Measurements from ENCODE around the gene URAD.

URAD gene

GRCh38 chr13:27969082-27969865, 19.2 kb downstream of the URAD start, which contains the start of gene CDX2:
CDX2 (minus strand) TSS chr13:27969315; CDS start chr13:27969006, 309 bp downstream.
- Histone ChIP-seq H3K36me3 (replicated peaks; ENCODE audit: low read depth, low read length) (no peaks in the 10 kb centered on the region), H3K9me3 (ENCODE audit: insufficient read depth, low read length) (no peaks in the 10 kb centered on the region), H3K4me2 (ENCODE audit: low read length) (no peak within 1 kb of the TSS), H3K27ac (ENCODE audit: low read length) (no peak within 1 kb of the TSS), H3K9ac (ENCODE audit: low read length) (no peak within 1 kb of the TSS), H2AFZ (ENCODE audit: low read depth, low read length) (no peak within 1 kb of the TSS), H3K79me2 (ENCODE audit: low read length) (no peaks in the 10 kb centered on the region), H3K4me3 (ENCODE audit: low read length) (no peak within 1 kb of the TSS), H3K4me1 (ENCODE audit: low read length) (no peaks in the 10 kb centered on the region), H3K27me3 (ENCODE audit: low read depth, low read length) (no peaks in the 10 kb centered on the region), H4K20me1 (ENCODE audit: insufficient read depth, low read length) (no peaks in the 10 kb centered on the region)
- no peak for TF ChIP-seq EZH2phosphoT487 (IDR thresholded peaks at IDR 0.05; ENCODE audit: low read depth)
- no peak for TF ChIP-seq CTCF (IDR thresholded peaks at IDR 0.05; ENCODE audit: low read depth, low read length)

- Histone ChIP-seq H3K9ac (ENCODE audit: low read length) (no peak overlapping the region), H4K20me1 (ENCODE audit: insufficient read depth, low read length) (no peaks in the 10 kb centered on the region), H3K27me3 (ENCODE audit: low read depth, low read length) (no peaks in the 10 kb centered on the region)
Observed at GRCh38 chr13:27968316-27969081, 20.0 kb downstream of the URAD start.

GRCh38 chr13:27967736-27968315, 20.7 kb downstream of the URAD start:
- Histone ChIP-seq H3K79me2 (ENCODE audit: low read length) (no peaks in the 10 kb centered on the region), H3K9ac (ENCODE audit: low read length) (no peak overlapping the region), H3K36me3 (replicated peaks; ENCODE audit: low read depth, low read length) (no peaks in the 10 kb centered on the region), H3K4me3 (ENCODE audit: low read length) (no peak overlapping the region), H4K20me1 (ENCODE audit: insufficient read depth, low read length) (no peaks in the 10 kb centered on the region), H2AFZ (ENCODE audit: low read depth, low read length) (no peak overlapping the region), H3K27me3 (ENCODE audit: low read depth, low read length) (no peaks in the 10 kb centered on the region), H3K4me1 (ENCODE audit: low read length) (no peaks in the 10 kb centered on the region), H3K9me3 (ENCODE audit: insufficient read depth, low read length) (no peaks in the 10 kb centered on the region), H3K27ac (ENCODE audit: low read length) (no peak overlapping the region), H3K4me2 (ENCODE audit: low read length) (no peak overlapping the region)
- TF ChIP-seq CTCF (IDR thresholded peaks at IDR 0.05; ENCODE audit: low read depth, low read length) (no peak), EZH2phosphoT487 (IDR thresholded peaks at IDR 0.05; ENCODE audit: low read depth) (no peak)

More at GRCh38 chr13:27968316-27969081, 20.0 kb downstream of the URAD start:
- no peak overlapping the region for H3K27ac ChIP-seq (ENCODE audit: low read length)
- no peak overlapping the region for H3K4me2 ChIP-seq (ENCODE audit: low read length)
- H3K79me2 ChIP-seq (ENCODE audit: low read length) = no peaks in the 10 kb centered on the region
- no peak overlapping the region for H3K4me3 ChIP-seq (ENCODE audit: low read length)
- H3K9me3 ChIP-seq (ENCODE audit: insufficient read depth, low read length) = no peaks in the 10 kb centered on the region
- no peaks in the 10 kb centered on the region for H3K36me3 ChIP-seq (replicated peaks; ENCODE audit: low read depth, low read length)
- TF ChIP-seq EZH2phosphoT487 (IDR thresholded peaks at IDR 0.05; ENCODE audit: low read depth) (no peak), CTCF (IDR thresholded peaks at IDR 0.05; ENCODE audit: low read depth, low read length) (no peak)
- H2AFZ ChIP-seq (ENCODE audit: low read depth, low read length) = no peak overlapping the region
- no peaks in the 10 kb centered on the region for H3K4me1 ChIP-seq (ENCODE audit: low read length)

DNA sequence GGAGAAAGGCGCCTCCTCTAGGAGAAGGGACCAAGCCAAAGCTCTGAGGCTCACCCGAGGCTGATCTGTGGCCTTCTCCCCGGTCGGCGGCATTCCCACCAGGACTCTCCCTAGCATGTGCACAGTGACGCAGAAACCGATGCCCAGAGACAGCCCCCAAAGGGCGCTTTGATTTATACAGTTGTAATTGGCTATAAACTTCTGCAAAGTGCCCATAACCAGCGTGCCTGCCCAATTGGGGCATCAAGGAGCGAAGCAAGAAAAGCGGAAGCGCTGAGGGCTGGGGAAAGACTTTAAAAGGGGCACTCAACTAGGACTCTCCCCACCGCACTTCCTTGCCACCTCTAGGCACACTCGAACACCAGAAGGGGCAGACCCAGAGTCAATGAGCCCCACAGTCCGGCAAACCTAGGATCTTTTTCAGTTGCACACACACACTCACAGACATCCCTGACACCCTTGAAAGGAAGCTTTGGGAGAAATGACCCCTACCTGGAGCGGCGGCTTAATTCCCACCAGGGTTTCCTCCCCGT, 21.2 kb downstream of the URAD start:
- H4K20me1 ChIP-seq (ENCODE audit: insufficient read depth, low read length) = no peaks in the 10 kb centered on the region
- no peaks in the 10 kb centered on the region for H3K79me2 ChIP-seq (ENCODE audit: low read length)
- no peak overlapping the region for H2AFZ ChIP-seq (ENCODE audit: low read depth, low read length)
- H3K4me1 ChIP-seq (ENCODE audit: low read length) = no peaks in the 10 kb centered on the region
- H3K27ac ChIP-seq (ENCODE audit: low read length) = no peak overlapping the region
- H3K36me3 ChIP-seq (replicated peaks; ENCODE audit: low read depth, low read length) = no peaks in the 10 kb centered on the region
- H3K9ac ChIP-seq (ENCODE audit: low read length) = no peak overlapping the region
- no peak overlapping the region for H3K4me2 ChIP-seq (ENCODE audit: low read length)
- H3K27me3 ChIP-seq (ENCODE audit: low read depth, low read length) = no peaks in the 10 kb centered on the region
- TF ChIP-seq EZH2phosphoT487 (IDR thresholded peaks at IDR 0.05; ENCODE audit: low read depth) (no peak), CTCF (IDR thresholded peaks at IDR 0.05; ENCODE audit: low read depth, low read length) (no peak)
- H3K9me3 ChIP-seq (ENCODE audit: insufficient read depth, low read length) = no peaks in the 10 kb centered on the region
- H3K4me3 ChIP-seq (ENCODE audit: low read length) = no peak overlapping the region
